Measurements from ENCODE around the gene PPP1R14B. TPM values are rescaled to one million over a fixed set of nuclear protein-coding genes. Genes with fewer than 3 reads are reported as not detected.

The PPP1R14B gene
- total and polyA plus RNA-seq, 9 donors: 15.1 to 71.3 (median 52.3) TPM

GRCh38 chr11:64276653-64277431 is 30.1 kb upstream of the PPP1R14B start:
- Histone ChIP-seq H3K4me3 (no peak overlapping the region), H3K36me3 (no peaks in the 10 kb centered on the region), H3K27me3 (no peaks in the 10 kb centered on the region), H3K27ac (no peak overlapping the region), H3K4me1 (ENCODE audit: insufficient read depth) (no peaks in the 10 kb centered on the region), H3K9me3 (no peaks in the 10 kb centered on the region)
- 77 to 85% (median 84%) methylated on average over 17 of the region's 17 CpGs for WGBS, 3 donors
- peak in 1 of 5 donors; percentile 27 for DNase-seq
- TF ChIP-seq POLR2A (IDR thresholded peaks at IDR 0.05) (no peak), CTCF (IDR thresholded peaks at IDR 0.05) (no peak), EP300 (IDR thresholded peaks at IDR 0.05) (no peak)
- intact Hi-C loops (cut with DNase I): no loop called here

DNA sequence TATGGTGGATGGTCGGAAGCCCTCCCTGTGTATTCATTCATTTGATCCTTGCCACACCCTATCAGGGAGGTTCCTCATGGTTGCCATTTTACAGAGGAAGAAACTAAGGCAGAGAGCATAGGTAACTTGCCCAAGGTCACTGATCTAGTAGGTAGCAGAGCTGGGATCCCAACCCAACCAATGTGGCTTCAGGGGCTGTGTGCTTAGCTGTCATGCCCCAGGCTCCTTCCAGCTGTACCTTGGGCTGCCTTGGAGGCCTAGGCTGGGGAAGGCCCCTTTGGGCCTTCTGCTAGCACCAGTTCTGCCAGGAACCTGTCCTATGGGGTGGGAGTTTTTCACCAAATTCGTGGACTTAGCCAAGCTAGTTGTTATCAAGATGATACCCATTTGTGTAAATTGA is 29.1 kb upstream of the PPP1R14B start:
- no peaks in the 10 kb centered on the region for H3K27me3 ChIP-seq
- no peaks in the 10 kb centered on the region for H3K4me1 ChIP-seq (ENCODE audit: insufficient read depth)
- WGBS, 3 donors: 60 to 84% (median 65%) methylated on average over 2 of the region's 2 CpGs
- intact Hi-C loops (cut with DNase I): no loop called here
- H3K9me3 ChIP-seq: no peaks in the 10 kb centered on the region
- H3K36me3 ChIP-seq: no peaks in the 10 kb centered on the region
- TF ChIP-seq CTCF (IDR thresholded peaks at IDR 0.05): no peak
- TF ChIP-seq POLR2A (IDR thresholded peaks at IDR 0.05): no peak
- no peak for TF ChIP-seq EP300 (IDR thresholded peaks at IDR 0.05)
- H3K4me3 ChIP-seq: no peak overlapping the region
- no peak for DNase-seq
- no peak overlapping the region for H3K27ac ChIP-seq

- H3K4me1 ChIP-seq (ENCODE audit: insufficient read depth): no peaks in the 10 kb centered on the region
- no peaks in the 10 kb centered on the region for H3K9me3 ChIP-seq
- no peak for TF ChIP-seq EP300 (IDR thresholded peaks at IDR 0.05)
- no peak for TF ChIP-seq CTCF (IDR thresholded peaks at IDR 0.05)
- TF ChIP-seq POLR2A (IDR thresholded peaks at IDR 0.05): no peak
- peak in 1 of 5 donors; percentile 29 for DNase-seq
- no peak overlapping the region for H3K27ac ChIP-seq
- intact Hi-C loops (cut with DNase I): no loop called here
- no peaks in the 10 kb centered on the region for H3K27me3 ChIP-seq
- WGBS, 3 donors: 82 to 91% (median 89%) methylated on average over 15 of the region's 15 CpGs
- no peaks in the 10 kb centered on the region for H3K36me3 ChIP-seq
- no peak overlapping the region for H3K4me3 ChIP-seq
Measured at GRCh38 chr11:64275031-64275800, 28.5 kb upstream of the PPP1R14B start.

DNA sequence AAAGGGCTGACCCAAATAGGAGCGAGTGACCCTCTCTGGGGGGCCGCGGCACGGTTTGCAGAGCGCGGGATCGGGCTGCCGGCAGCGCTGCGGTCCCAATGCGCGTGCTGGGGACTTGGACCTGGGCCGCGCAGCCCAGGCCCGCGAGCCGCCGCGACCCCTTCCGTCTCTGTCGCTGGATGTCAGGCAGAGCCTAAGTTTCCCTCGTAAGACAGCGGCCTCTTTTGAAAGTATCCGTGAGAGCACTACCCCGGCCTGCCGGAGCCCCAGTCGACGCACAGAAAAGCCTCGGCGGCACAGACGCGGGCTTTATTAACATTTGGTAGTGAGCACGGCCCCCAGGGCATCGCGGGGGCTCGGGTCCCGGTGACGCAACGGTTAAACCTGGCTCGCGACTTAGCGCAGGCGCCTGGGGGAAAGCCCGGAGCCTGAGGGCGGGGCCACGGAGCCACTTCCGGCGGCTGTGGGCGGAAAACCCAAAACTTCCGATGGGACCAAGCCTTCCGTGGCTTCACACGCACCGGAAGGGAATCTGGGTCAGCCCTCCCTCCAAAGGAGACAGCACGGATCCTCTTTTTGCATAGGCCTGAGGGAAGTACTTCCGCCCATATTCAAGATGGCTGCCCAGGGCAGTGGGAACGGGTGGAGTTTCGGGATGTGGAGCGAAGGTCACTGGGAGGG is 22.9 kb upstream of the PPP1R14B start:
- whole genome bisulfite sequencing, 3 donors: 0 to 1% (median 0%) methylated on average over 15 to 58 of the region's 58 CpGs
- no peaks in the 10 kb centered on the region for H3K36me3 ChIP-seq
- H3K9me3 ChIP-seq: no peaks in the 10 kb centered on the region
- H3K4me1 ChIP-seq (ENCODE audit: insufficient read depth): peaks cover 9% of the 10 kb centered on the region
- H3K27ac ChIP-seq: peak overlapping the region; percentile 69 to 90
- TF ChIP-seq CTCF (IDR thresholded peaks at IDR 0.05): peak in 1 of 3 donors; percentile 29
- TF ChIP-seq EP300 (IDR thresholded peaks at IDR 0.05): peak; percentile 54
- TF ChIP-seq POLR2A (IDR thresholded peaks at IDR 0.05): peak; percentile 15
- intact Hi-C loops (cut with DNase I): loop anchor here in 3 of 4 donors (1.0 to 10.0 kb wide), 3 partner anchors 15 to 65 kb away; partner anchors contain the start of genes FERMT3 (in 2 of the 3), BAD (in 1 of the 3), FKBP2 (in 1 of the 3) and GPR137 (in 1 of the 3)
- peak; percentile 97 to 99 (median 98) for DNase-seq
- H3K27me3 ChIP-seq: no peaks in the 10 kb centered on the region
- peak overlapping the region; percentile 79 for H3K4me3 ChIP-seq

All from ovary (tissue), 9 donors.